GM21717 (cell line): ENCODE measurements around the gene PODXL2.

Experiments
- ATAC-seq: cut with Tn5 transposase; IDR thresholded peaks from one replicate; pipeline ENCODE4 v1.9.1; 2021; ENCODE audit warnings: mild to moderate bottlenecking, moderate library complexity; ENCODE audit not compliant: unreplicated experiment

The PODXL2 gene

GRCh38 chr3:127706312-127706711 is 77.3 kb downstream of the PODXL2 start:
- ATAC-seq, result no peak

- no peak for ATAC-seq
These were observed 77.9 kb downstream of the PODXL2 start for GRCh38 chr3:127706785-127707351.

GRCh38 chr3:127707851-127708411 is 78.9 kb downstream of the PODXL2 start:
- ATAC-seq, result no peak

- ATAC-seq, result no peak
These were observed 79.9 kb downstream of the PODXL2 start for GRCh38 chr3:127708837-127709236.

GRCh38 chr3:127709320-127710060 is 80.5 kb downstream of the PODXL2 start:
- ATAC-seq, result no peak

- ATAC-seq, result no peak
These were observed 81.4 kb downstream of the PODXL2 start for GRCh38 chr3:127710155-127710941.

- no peak for ATAC-seq
These were observed 82.2 kb downstream of the PODXL2 start for GRCh38 chr3:127711021-127711695.

GRCh38 chr3:127711896-127712295 is 82.9 kb downstream of the PODXL2 start:
- no peak for ATAC-seq

GRCh38 chr3:127712461-127712860 is 83.5 kb downstream of the PODXL2 start:
- ATAC-seq, result no peak

- no peak for ATAC-seq
These were observed 84.1 kb downstream of the PODXL2 start for GRCh38 chr3:127712881-127713771.

GRCh38 chr3:127714125-127714571 is 85.2 kb downstream of the PODXL2 start:
- no peak for ATAC-seq

- ATAC-seq, result no peak
These were observed 85.9 kb downstream of the PODXL2 start for GRCh38 chr3:127714866-127715265.

GRCh38 chr3:127715532-127715931 is 86.5 kb downstream of the PODXL2 start:
- ATAC-seq, result no peak

- ATAC-seq, result no peak
These were observed 87.4 kb downstream of the PODXL2 start for GRCh38 chr3:127716384-127716783.

- ATAC-seq, result no peak
These were observed 88.6 kb downstream of the PODXL2 start for GRCh38 chr3:127717357-127718244.

- ATAC-seq, result no peak
These were observed 89.4 kb downstream of the PODXL2 start for GRCh38 chr3:127718245-127718915.

GRCh38 chr3:127718916-127719290 is 89.9 kb downstream of the PODXL2 start:
- no peak for ATAC-seq

GRCh38 chr3:127719369-127719768 is 90.4 kb downstream of the PODXL2 start:
- ATAC-seq, result no peak
